Astrocyte (in vitro differentiated cells and primary cell): ENCODE measurements around the gene FAM50A. TPM values are rescaled to one million over a fixed set of nuclear protein-coding genes. Genes with fewer than 3 reads are reported as not detected.

Experiments used
- DNase-seq: peaks from one replicate; pipeline ENCODE4 v3.0.0-alpha.2; 2010; ENCODE audit warnings: low read depth
- FAIRE-seq: peaks from 2 replicates; lab custom pipeline; 2011; peaks lifted over from hg19 to GRCh38; lab: Jason Lieb, UNC
- H2AFZ ChIP-seq: 2 replicates; pipeline ENCODE4 v1.6.0; 2012; ENCODE audit warnings: low read depth, low read length, inconsistent platforms
- H3K27ac ChIP-seq: 2 replicates; pipeline ENCODE4 v1.5.1; 2011; ENCODE audit warnings: low read depth, low read length, inconsistent platforms
- H3K27me3 ChIP-seq: 2 replicates; pipeline ENCODE4 v1.6.0; 2011; ENCODE audit warnings: low read length, inconsistent platforms; ENCODE audit not compliant: insufficient read depth
- H3K36me3 ChIP-seq: 2 replicates; pipeline ENCODE4 v1.5.1; 2011; ENCODE audit warnings: low read length, inconsistent platforms; ENCODE audit not compliant: insufficient read depth
- H3K4me1 ChIP-seq: 2 replicates; pipeline ENCODE4 v1.5.1; 2011; ENCODE audit warnings: low read length, inconsistent platforms; ENCODE audit not compliant: insufficient read depth
- H3K4me2 ChIP-seq: 2 replicates; pipeline ENCODE4 v1.6.0; 2012; ENCODE audit warnings: low read length, inconsistent platforms
- H3K4me3 ChIP-seq: 2 replicates; pipeline ENCODE4 v1.5.1; 2011; ENCODE audit warnings: low read depth, mild to moderate bottlenecking, low read length, inconsistent platforms; ENCODE audit not compliant: insufficient read depth
- H3K79me2 ChIP-seq: 2 replicates; pipeline ENCODE4 v1.6.0; 2012; ENCODE audit warnings: mild to moderate bottlenecking, low read length, inconsistent platforms; ENCODE audit not compliant: insufficient read depth
- H3K9ac ChIP-seq: 2 replicates; pipeline ENCODE4 v1.6.0; 2012; ENCODE audit warnings: mild to moderate bottlenecking, low read length, inconsistent platforms
- H3K9me3 ChIP-seq: 2 replicates; pipeline ENCODE4 v1.5.1; 2012; ENCODE audit warnings: low read depth, mild to moderate bottlenecking, low read length, inconsistent platforms; ENCODE audit not compliant: insufficient read depth
- H4K20me1 ChIP-seq: 2 replicates; pipeline ENCODE4 v1.6.0; 2012; ENCODE audit warnings: low read length, inconsistent platforms; ENCODE audit not compliant: insufficient read depth
- H3K27ac Mint-ChIP-seq: one replicate; pipeline ENCODE4 v1.8.0; 2021; ENCODE audit warnings: mild to moderate bottlenecking, mixed read lengths; ENCODE audit not compliant: unreplicated experiment
- H3K27me3 Mint-ChIP-seq: one replicate; pipeline ENCODE4 v1.8.0; 2021; ENCODE audit warnings: low read depth, mixed read lengths; ENCODE audit not compliant: unreplicated experiment
- H3K36me3 Mint-ChIP-seq: one replicate; pipeline ENCODE4 v1.8.0; 2021; ENCODE audit warnings: low read depth, mixed read lengths; ENCODE audit not compliant: unreplicated experiment
- H3K4me1 Mint-ChIP-seq: one replicate; pipeline ENCODE4 v1.8.0; 2021; ENCODE audit warnings: low read depth, mixed read lengths; ENCODE audit not compliant: unreplicated experiment
- H3K4me3 Mint-ChIP-seq: one replicate; pipeline ENCODE4 v1.8.0; 2021; ENCODE audit warnings: mild to moderate bottlenecking, moderate library complexity, mixed read lengths; ENCODE audit not compliant: unreplicated experiment
- H3K9me3 Mint-ChIP-seq: one replicate; pipeline ENCODE4 v1.8.0; 2021; ENCODE audit warnings: mild to moderate bottlenecking, mixed read lengths; ENCODE audit not compliant: unreplicated experiment
- CTCF ChIP-seq: IDR thresholded peaks from 2 replicates; pipeline ENCODE4 v1.5.1; 2011; ENCODE audit warnings: low read depth, mild to moderate bottlenecking, inconsistent platforms, low read length, moderate library complexity; ENCODE audit not compliant: insufficient read depth
- EZH2 ChIP-seq: IDR thresholded peaks from 2 replicates; pipeline ENCODE4 v1.6.1; 2012; ENCODE audit warnings: mild to moderate bottlenecking, low read length, inconsistent platforms; ENCODE audit not compliant: insufficient read depth
- total RNA-seq: library from RNA; stranded (reverse); gene quantifications from 2 replicates; pipeline ENCODE4 v1.2.1, GENCODE V29; 2021

FAM50A gene
- total RNA-seq, 1 donor from 2014 or later: 100.0 TPM

GRCh38 chrX:154477891-154478477 is 34.0 kb downstream of the FAM50A start:
- Histone ChIP-seq H3K36me3 (no peaks in the 10 kb centered on the region), H3K9me3 (no peaks in the 10 kb centered on the region), H3K4me3 (peak overlapping the region; percentile 50), H2AFZ (no peak overlapping the region), H3K27ac (peak overlapping the region; percentile 33), H3K79me2 (no peaks in the 10 kb centered on the region), H3K9ac (peak overlapping the region; percentile 64), H3K27me3 (no peaks in the 10 kb centered on the region), H3K4me2 (peak overlapping the region; percentile 89), H4K20me1 (peaks cover 3% of the 10 kb centered on the region), H3K4me1 (no peaks in the 10 kb centered on the region)
- Mint-ChIP-seq H3K4me1 (no peaks in the 10 kb centered on the region), H3K27me3 (no peaks in the 10 kb centered on the region), H3K36me3 (peaks cover 4% of the 10 kb centered on the region), H3K4me3 (peak overlapping the region; percentile 83), H3K9me3 (no peaks in the 10 kb centered on the region), H3K27ac (peak overlapping the region; percentile 77)
- no peak for FAIRE-seq
- DNase-seq: no peak
- TF ChIP-seq EZH2 (no peak), CTCF (no peak)

- Histone ChIP-seq H3K36me3 (no peaks in the 10 kb centered on the region), H3K27ac (peak within 1 kb of the TSS; percentile 33), H3K9me3 (no peaks in the 10 kb centered on the region), H3K4me2 (peak within 1 kb of the TSS; percentile 89), H3K27me3 (no peaks in the 10 kb centered on the region), H3K4me1 (no peaks in the 10 kb centered on the region), H4K20me1 (no peaks in the 10 kb centered on the region), H3K4me3 (peak within 1 kb of the TSS; percentile 50), H3K9ac (peak within 1 kb of the TSS; percentile 64), H2AFZ (peak within 1 kb of the TSS; percentile 71), H3K79me2 (no peaks in the 10 kb centered on the region)
- Mint-ChIP-seq H3K27me3 (no peaks in the 10 kb centered on the region), H3K4me1 (no peaks in the 10 kb centered on the region), H3K4me3 (peak within 1 kb of the TSS; percentile 83), H3K9me3 (no peaks in the 10 kb centered on the region), H3K36me3 (peaks cover 4% of the 10 kb centered on the region), H3K27ac (peak within 1 kb of the TSS; percentile 53)
- DNase-seq: peak; percentile 67
- TF ChIP-seq EZH2 (no peak), CTCF (no peak)
- FAIRE-seq: no peak
Observed at GRCh38 chrX:154478728-154479622, 35.0 kb downstream of the FAM50A start, which contains the start of gene LAGE3. Gene LAGE3, minus strand, starts transcription at chrX:154479281. Its CDS starts 366 bp downstream, at chrX:154478915.
